ENCODE data around the gene HIGD1A. TPM values are rescaled to one million over a fixed set of nuclear protein-coding genes. Genes with fewer than 3 reads are reported as not detected.
A peak's percentile ranks its signal among the peaks of the same experiment; 100 is the strongest.

HIGD1A gene
- total RNA-seq, 1 experiment from 2014 or later, result 154 TPM

GRCh38 chr3:42749753-42750231, 54.5 kb downstream of the HIGD1A start:
- no peaks in the 10 kb centered on the region for H3K9me3 ChIP-seq (ENCODE audit: low read length)
- no peak for TF ChIP-seq EZH2phosphoT487 (IDR thresholded peaks at IDR 0.05; ENCODE audit: borderline replicate concordance, low read length)
- TF ChIP-seq CTCF (conservative IDR thresholded peaks at IDR 0.05; ENCODE audit: low read depth, low read length), result peak; percentile 61
- TF ChIP-seq EZH2 (IDR thresholded peaks at IDR 0.05; ENCODE audit: low read length, unreplicated experiment), result no peak
- no TSS peak for BruUV-seq (replicated peaks)
- H3K36me3 ChIP-seq (ENCODE audit: low read depth, low read length), result no peaks in the 10 kb centered on the region
- H3K9ac ChIP-seq (ENCODE audit: low read length), result no peak overlapping the region
- ChIA-PET POLR2A (ENCODE audit: unreplicated experiment) (interaction anchor here (0.6 kb wide), 1 partner anchor 66 kb away, joined by 3 read pairs; no protein-coding TSS in a partner anchor), CTCF (interaction anchor here (0.5 to 0.6 kb wide), 2 partner anchors 8 to 301 kb away, joined by 3 to 9 read pairs; no protein-coding TSS in a partner anchor)
- H3K79me2 ChIP-seq (ENCODE audit: low read length), result no peaks in the 10 kb centered on the region
- no peaks in the 10 kb centered on the region for H3K27me3 ChIP-seq (ENCODE audit: low read length)
- no peak overlapping the region for H3K4me2 ChIP-seq (ENCODE audit: low read length)
- H3K4me3 ChIP-seq (ENCODE audit: low read length), result no peak overlapping the region
- H3K9me2 ChIP-seq (replicated peaks; ENCODE audit: low read length), result no peaks in the 10 kb centered on the region
- intact Hi-C loops (cut with micrococcal nuclease), result no loop called here
- no peak overlapping the region for H3K27ac ChIP-seq (ENCODE audit: low read length)
- H2AFZ ChIP-seq (ENCODE audit: low read length), result no peak overlapping the region
- no peaks in the 10 kb centered on the region for H3F3A ChIP-seq (ENCODE audit: low read length, unreplicated experiment)
- ATAC-seq (peak; percentile 34), DNase-seq (peak; percentile 23)
- H4K20me1 ChIP-seq (ENCODE audit: low read length), result no peaks in the 10 kb centered on the region
- H3K4me1 ChIP-seq (ENCODE audit: insufficient read depth, low read length), result peaks cover 27% of the 10 kb centered on the region

GRCh38 chr3:42749025-42749752, 55.1 kb downstream of the HIGD1A start:
- TF ChIP-seq EZH2 (IDR thresholded peaks at IDR 0.05; ENCODE audit: low read length, unreplicated experiment), result no peak
- TF ChIP-seq CTCF (conservative IDR thresholded peaks at IDR 0.05; ENCODE audit: low read depth, low read length), result no peak
- no peak for TF ChIP-seq EZH2phosphoT487 (IDR thresholded peaks at IDR 0.05; ENCODE audit: borderline replicate concordance, low read length)
- DNase-seq, result no peak
- Histone ChIP-seq H3K9ac (ENCODE audit: low read length) (no peak overlapping the region), H3K4me2 (ENCODE audit: low read length) (no peak overlapping the region), H3K4me1 (ENCODE audit: insufficient read depth, low read length) (peaks cover 27% of the 10 kb centered on the region), H3K27ac (ENCODE audit: low read length) (no peak overlapping the region), H3K9me3 (ENCODE audit: low read length) (no peaks in the 10 kb centered on the region), H3K36me3 (ENCODE audit: low read depth, low read length) (no peaks in the 10 kb centered on the region), H3K9me2 (replicated peaks; ENCODE audit: low read length) (no peaks in the 10 kb centered on the region), H4K20me1 (ENCODE audit: low read length) (no peaks in the 10 kb centered on the region), H2AFZ (ENCODE audit: low read length) (no peak overlapping the region), H3K4me3 (ENCODE audit: low read length) (no peak overlapping the region), H3K79me2 (ENCODE audit: low read length) (no peaks in the 10 kb centered on the region), H3F3A (ENCODE audit: low read length, unreplicated experiment) (no peaks in the 10 kb centered on the region), H3K27me3 (ENCODE audit: low read length) (no peaks in the 10 kb centered on the region)
- BruUV-seq (replicated peaks), result no TSS peak
- ChIA-PET CTCF (interaction anchor here (0.5 kb wide), 1 partner anchor 301 kb away, joined by 3 read pairs; no protein-coding TSS in a partner anchor), POLR2A (ENCODE audit: unreplicated experiment) (interaction anchor here (0.6 kb wide), 1 partner anchor 67 kb away, joined by 3 read pairs; no protein-coding TSS in a partner anchor)
- no peak for ATAC-seq
- intact Hi-C loops (cut with micrococcal nuclease), result no loop called here

- Histone ChIP-seq H3K9me2 (replicated peaks; ENCODE audit: low read length) (no peaks in the 10 kb centered on the region), H3K9ac (ENCODE audit: low read length) (no peak overlapping the region), H4K20me1 (ENCODE audit: low read length) (no peaks in the 10 kb centered on the region), H3K4me3 (ENCODE audit: low read length) (no peak overlapping the region), H3F3A (ENCODE audit: low read length, unreplicated experiment) (no peaks in the 10 kb centered on the region), H3K27ac (ENCODE audit: low read length) (no peak overlapping the region), H2AFZ (ENCODE audit: low read length) (no peak overlapping the region), H3K9me3 (ENCODE audit: low read length) (no peaks in the 10 kb centered on the region), H3K4me2 (ENCODE audit: low read length) (no peak overlapping the region), H3K79me2 (ENCODE audit: low read length) (no peaks in the 10 kb centered on the region), H3K36me3 (ENCODE audit: low read depth, low read length) (no peaks in the 10 kb centered on the region), H3K27me3 (ENCODE audit: low read length) (no peaks in the 10 kb centered on the region), H3K4me1 (ENCODE audit: insufficient read depth, low read length) (peaks cover 27% of the 10 kb centered on the region)
- intact Hi-C loops (cut with micrococcal nuclease), result no loop called here
- DNase-seq (no peak), ATAC-seq (no peak)
- ChIA-PET POLR2A (ENCODE audit: unreplicated experiment) (no interaction called here), CTCF (no interaction called here)
- BruUV-seq (replicated peaks), result no TSS peak
- TF ChIP-seq CTCF (conservative IDR thresholded peaks at IDR 0.05; ENCODE audit: low read depth, low read length) (no peak), EZH2phosphoT487 (IDR thresholded peaks at IDR 0.05; ENCODE audit: borderline replicate concordance, low read length) (no peak), EZH2 (IDR thresholded peaks at IDR 0.05; ENCODE audit: low read length, unreplicated experiment) (no peak)
These were observed 56.7 kb downstream of the HIGD1A start for GRCh38 chr3:42747581-42747980.

All from PC-3 (cell line).